C4-2B (cell line): ENCODE results near the gene PPIC.

Experiments used
- H3K27ac ChIP-seq: fragments of 450-650 bp; 2 replicates; pipeline ENCODE4 v1.5.1; 2017
- CTCF ChIP-seq: fragments of 450-650 bp; conservative IDR thresholded peaks from 2 replicates; pipeline ENCODE4 v1.5.1; 2017; ENCODE audit warnings: mild to moderate bottlenecking
- ZFX ChIP-seq: fragments of 450-650 bp; IDR thresholded peaks from 2 replicates; pipeline ENCODE4 v1.6.1; 2017

Gene PPIC

GRCh38 chr5:123036391-123037103 lies at the start of gene PPIC:
TSS of gene PPIC (minus strand) at chr5:123036725. CDS start at chr5:123036625, 100 bp downstream.
- H3K27ac ChIP-seq = peak within 1 kb of the TSS; percentile 81
- TF ChIP-seq ZFX (peak; percentile 38), CTCF (no peak)

- H3K27ac ChIP-seq = no peak overlapping the region
- TF ChIP-seq ZFX (no peak), CTCF (no peak)
Measured at GRCh38 chr5:123085638-123086286, 49.2 kb upstream of the PPIC start.

- H3K27ac ChIP-seq = no peak overlapping the region
- no peak for TF ChIP-seq ZFX
- TF ChIP-seq CTCF = no peak
Measured at GRCh38 chr5:123084730-123085605, 48.4 kb upstream of the PPIC start.

GRCh38 chr5:123083298-123083697 lies 46.8 kb upstream of the PPIC start:
- H3K27ac ChIP-seq = no peak overlapping the region
- TF ChIP-seq ZFX (no peak), CTCF (no peak)

- no peak overlapping the region for H3K27ac ChIP-seq
- TF ChIP-seq ZFX = no peak
- TF ChIP-seq CTCF = no peak
Measured at GRCh38 chr5:123080215-123080614, 43.7 kb upstream of the PPIC start.

- TF ChIP-seq CTCF (no peak), ZFX (no peak)
- H3K27ac ChIP-seq = no peak overlapping the region
Measured at GRCh38 chr5:123075521-123076163, 39.1 kb upstream of the PPIC start.
